Suprapubic skin (tissue), 4 donors: ENCODE results near the gene HBP1.

Source experiments
- POLR2A ChIP-seq, 2 donors: fragments of 450-650 bp; IDR thresholded peaks; one replicate each; pipeline ENCODE4 v1.6.1; 2017; ENCODE audit warnings: antibody characterized with exemption in 2 of 2, mild to moderate bottlenecking in 2 of 2, moderate library complexity in 2 of 2
- POLR2AphosphoS5 ChIP-seq, 3 donors: sonication (generic); formaldehyde crosslinking; IDR thresholded peaks; one replicate each; pipeline ENCODE4 v1.6.1; 2017; ENCODE audit warnings: antibody characterized with exemption in 3 of 3
- TF ChIP-seq, protein P1 (sequence below), 2 donors: fragments of 200-600 bp in 1 of 2; fragments of 450-650 bp in 1 of 2; sonication (generic) in 1 of 2; IDR thresholded peaks; one replicate each; pipeline ENCODE4 v1.5.1; 2016 to 2019; ENCODE audit warnings: antibody characterized with exemption in 2 of 2, mild to moderate bottlenecking in 1 of 2, moderate library complexity in 1 of 2

DNA sequence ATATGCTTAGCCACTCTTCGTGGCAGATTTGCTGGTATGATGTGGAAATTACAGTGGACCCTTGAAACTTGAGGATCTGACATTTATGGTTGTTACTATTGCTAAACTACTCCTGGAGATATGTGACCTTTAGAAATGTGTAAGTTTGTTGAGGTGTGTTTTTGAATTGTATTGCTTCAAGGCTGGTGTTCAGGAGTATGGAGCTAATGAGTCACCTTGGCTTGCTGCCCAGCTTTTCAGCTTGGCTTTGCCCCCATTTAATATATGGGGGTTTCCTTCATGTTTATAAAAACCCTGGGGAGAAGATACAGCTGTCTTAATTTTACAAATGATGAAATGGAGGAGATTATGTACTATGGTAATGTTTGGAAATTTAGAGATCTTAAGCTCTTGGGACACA, 11.6 kb downstream of the HBP1 start:
- no peak for TF ChIP-seq POLR2A (IDR thresholded peaks at IDR 0.05)
- TF ChIP-seq, protein P1, sequence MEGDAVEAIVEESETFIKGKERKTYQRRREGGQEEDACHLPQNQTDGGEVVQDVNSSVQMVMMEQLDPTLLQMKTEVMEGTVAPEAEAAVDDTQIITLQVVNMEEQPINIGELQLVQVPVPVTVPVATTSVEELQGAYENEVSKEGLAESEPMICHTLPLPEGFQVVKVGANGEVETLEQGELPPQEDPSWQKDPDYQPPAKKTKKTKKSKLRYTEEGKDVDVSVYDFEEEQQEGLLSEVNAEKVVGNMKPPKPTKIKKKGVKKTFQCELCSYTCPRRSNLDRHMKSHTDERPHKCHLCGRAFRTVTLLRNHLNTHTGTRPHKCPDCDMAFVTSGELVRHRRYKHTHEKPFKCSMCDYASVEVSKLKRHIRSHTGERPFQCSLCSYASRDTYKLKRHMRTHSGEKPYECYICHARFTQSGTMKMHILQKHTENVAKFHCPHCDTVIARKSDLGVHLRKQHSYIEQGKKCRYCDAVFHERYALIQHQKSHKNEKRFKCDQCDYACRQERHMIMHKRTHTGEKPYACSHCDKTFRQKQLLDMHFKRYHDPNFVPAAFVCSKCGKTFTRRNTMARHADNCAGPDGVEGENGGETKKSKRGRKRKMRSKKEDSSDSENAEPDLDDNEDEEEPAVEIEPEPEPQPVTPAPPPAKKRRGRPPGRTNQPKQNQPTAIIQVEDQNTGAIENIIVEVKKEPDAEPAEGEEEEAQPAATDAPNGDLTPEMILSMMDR (IDR thresholded peaks at IDR 0.05), result no peak
- no peak for TF ChIP-seq POLR2AphosphoS5 (IDR thresholded peaks at IDR 0.05)
